ENCODE results near the gene ACTR6.
"Not testable (repeated sequence)": the region's sequence is repeated elsewhere in the genome, so short reads cannot be mapped to it uniquely, and the experiment has no call there.

Gene ACTR6

GRCh38 chr12:100200463-100201181 lies at the start of gene ACTR6:
TSS of gene ACTR6 (plus strand) at chr12:100200815. CDS start at chr12:100200852, 37 bp downstream.
- peak; percentile 95 for DNase-seq

DNA sequence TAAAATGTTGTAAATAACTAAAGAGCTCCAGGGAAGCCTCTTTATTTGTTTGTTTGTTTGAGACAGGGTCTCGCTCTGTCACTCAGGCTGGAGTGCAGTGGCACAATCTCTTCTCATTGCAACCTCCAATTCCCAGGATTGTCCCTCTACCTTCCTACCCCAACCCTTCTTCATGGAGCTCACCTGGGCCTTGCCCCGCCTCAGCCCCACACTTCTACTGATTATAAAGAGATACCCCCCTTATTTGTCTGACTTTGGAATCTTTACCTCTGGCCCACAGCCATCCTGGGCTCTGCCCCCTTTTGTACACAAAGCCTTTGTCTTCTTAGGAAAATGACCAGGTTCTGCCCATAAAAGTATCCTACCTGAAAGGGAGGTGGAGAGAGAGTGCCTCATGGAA lies 48.8 kb upstream of the ACTR6 start:
- no peak for DNase-seq

DNA sequence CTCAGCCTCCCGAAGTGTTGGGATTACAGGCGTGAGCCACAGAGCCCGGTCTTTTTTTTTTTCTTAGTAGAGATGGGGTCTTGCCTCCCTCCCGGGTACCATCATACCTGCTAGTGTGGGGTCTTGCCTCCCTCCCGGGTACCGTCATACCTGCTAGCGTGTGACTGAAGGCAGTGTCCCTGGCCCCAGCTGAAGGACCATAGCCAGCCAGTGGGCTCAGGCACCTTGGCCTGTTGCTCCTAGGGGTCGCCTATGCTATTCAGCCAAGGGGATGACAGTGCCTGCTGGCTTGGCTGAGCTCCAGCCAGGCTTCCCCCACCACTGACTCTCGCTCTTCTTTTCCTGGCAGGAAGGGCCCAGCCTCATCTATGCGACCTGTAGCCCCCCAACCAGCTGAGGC lies 47.5 kb upstream of the ACTR6 start:
- no peak for DNase-seq

DNA sequence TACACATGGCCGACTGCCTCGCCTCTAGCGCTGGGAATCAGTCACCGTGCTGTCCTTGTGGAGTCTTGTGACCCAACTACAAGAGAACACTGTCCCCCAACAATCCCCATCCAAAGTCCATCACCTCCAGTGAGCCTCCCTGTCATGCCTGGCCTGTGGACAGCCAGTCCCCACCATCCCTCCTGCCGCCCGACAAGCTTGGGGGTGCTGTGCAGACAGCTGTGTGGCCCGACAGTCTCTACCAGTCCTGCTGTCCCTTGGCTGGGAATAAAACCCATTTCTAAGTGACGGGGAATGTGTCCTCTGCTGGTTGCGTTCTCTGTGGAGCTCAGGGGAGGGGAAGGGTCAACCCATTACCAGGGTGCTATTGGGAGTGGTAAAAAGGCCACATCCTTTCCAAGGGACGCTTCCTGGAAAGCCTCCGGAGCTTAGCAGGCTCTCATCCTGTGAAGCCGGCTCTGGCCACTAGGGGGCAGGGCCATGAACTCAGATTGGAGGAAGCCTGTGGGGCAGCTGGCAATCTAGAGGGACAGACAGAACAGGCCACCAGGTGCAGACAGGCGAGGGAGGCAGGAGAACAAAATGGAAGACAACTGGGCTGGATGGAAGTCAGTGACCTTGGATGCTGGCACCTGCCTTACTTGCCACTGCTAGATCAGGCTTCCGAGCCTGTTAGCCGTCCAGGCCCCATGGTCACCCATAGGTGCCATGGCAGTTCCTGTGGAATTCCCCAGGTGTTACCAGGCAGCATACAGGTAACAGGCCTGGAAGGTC lies 46.0 kb upstream of the ACTR6 start:
- DNase-seq: peak; percentile 63

GRCh38 chr12:100156731-100157426 lies 43.7 kb upstream of the ACTR6 start:
- no peak for DNase-seq

DNA sequence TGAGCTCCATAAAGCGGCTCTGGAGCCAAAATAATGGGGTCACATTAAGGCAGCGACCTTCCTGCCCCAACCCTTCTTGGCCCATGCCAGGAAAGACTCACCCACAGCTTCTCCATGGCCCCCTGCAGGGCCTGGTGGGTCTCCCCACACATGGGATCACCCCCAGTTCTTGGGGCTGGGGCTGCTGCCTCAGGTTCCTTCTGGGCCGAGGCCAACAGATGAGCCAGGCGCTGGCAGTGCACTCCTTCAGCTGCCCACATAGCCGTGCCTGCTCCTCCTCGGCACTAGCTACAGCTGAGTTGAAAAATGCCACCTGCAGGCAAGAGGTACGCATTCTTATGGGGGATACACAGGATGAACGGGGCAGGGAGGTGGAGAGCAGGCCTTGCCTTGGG lies 43.2 kb upstream of the ACTR6 start:
- no peak for DNase-seq

GRCh38 chr12:100158535-100158934 lies 42.1 kb upstream of the ACTR6 start:
- DNase-seq: no peak

GRCh38 chr12:100159391-100160104 lies 41.1 kb upstream of the ACTR6 start:
- DNase-seq: no peak

- DNase-seq: peak; percentile 66
Observed at GRCh38 chr12:100163416-100164152, 37.0 kb upstream of the ACTR6 start.

DNA sequence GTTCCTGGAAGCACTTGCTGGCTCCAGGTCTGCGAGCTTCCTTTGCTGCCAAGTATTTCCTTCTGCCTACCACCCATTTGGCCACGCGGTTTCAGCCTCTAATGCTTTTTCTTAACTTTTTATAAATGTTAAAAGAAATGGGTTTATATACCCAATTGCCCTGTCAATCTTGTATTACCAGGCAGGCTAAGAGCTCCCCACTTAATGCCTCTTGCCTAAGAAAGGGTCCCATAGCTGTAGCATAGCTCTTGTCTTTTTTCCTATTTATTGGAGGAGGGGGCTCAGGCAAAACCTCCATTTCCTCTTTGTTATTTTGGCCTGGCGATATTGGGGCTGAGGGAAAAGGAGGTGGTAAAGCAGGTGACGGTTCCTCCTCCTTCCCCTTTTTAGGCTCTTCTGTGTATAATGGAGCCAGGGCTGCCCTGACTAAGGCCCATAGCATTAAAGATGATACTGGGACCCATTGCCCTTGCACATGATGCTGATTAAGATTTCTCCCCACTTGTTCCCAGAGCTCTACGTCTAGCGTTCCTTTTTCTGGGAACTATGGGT lies 36.4 kb upstream of the ACTR6 start:
- DNase-seq: no peak

DNA sequence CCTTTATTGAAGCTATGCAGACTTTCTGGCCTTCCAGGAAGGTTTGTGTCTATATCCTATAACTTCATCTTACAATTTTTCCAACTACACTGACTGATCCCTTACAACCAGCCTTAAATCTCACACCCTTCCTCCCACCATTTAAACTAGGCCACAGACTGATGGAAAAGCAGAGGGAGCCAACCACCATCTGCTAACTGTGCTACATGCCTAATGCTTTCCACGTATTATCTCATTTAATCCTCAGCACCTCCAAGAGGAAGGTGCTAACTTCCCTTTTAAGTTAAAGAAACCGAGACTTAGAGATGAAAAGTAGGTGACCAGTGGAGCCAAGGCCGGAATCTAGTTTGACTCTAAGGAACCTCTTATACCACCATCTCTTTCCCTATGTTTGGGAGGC lies 35.3 kb upstream of the ACTR6 start:
- DNase-seq: no peak

DNA sequence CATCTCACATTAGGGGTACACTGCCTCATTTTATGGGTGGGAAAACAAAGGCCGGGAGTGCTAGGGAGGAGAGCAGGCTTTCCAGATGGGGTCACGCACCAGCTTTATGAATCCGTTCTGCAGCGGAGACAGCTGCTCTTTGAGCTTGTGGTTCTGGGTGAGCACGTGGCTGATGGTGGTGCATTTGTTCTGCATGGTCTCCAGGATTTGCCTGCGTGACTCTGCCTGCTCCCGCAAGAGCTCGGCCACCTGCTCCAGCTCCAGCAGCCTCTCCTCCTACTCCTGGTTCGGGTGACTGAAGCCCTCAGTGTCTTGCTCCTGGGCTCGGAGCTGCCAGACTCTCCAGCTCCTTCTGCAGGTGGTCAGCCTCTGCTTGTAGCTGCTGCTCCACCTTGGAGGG lies 34.4 kb upstream of the ACTR6 start:
- DNase-seq: no peak

- DNase-seq: no peak
Observed at GRCh38 chr12:100168562-100168961, 32.1 kb upstream of the ACTR6 start.

- DNase-seq: no peak
Observed at GRCh38 chr12:100169345-100169744, 31.3 kb upstream of the ACTR6 start.

- DNase-seq: no peak
Observed at GRCh38 chr12:100170313-100170858, 30.2 kb upstream of the ACTR6 start.

DNA sequence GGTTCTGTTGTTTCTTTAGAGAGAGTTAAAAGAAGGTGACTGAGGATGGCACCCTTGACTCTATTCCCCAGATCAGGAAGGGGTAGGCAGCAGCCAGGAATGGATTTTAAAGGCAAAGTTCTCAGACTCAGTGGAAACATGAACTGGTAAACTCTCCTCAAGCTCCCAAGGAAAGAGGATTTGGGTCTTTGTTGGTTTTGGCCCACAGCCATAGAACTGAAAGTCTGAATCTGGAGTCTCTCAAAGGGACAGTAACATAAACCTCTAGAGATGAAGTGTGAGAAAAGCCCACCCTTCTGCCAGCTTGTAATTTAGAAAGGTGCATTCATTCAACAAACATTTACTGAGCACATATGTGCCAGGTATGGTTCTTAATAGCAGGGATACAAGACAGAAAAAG lies 29.4 kb upstream of the ACTR6 start:
- no peak for DNase-seq

GRCh38 chr12:100173111-100173510 lies 27.5 kb upstream of the ACTR6 start:
- DNase-seq: no peak

- no peak for DNase-seq
Observed at GRCh38 chr12:100174495-100174894, 26.1 kb upstream of the ACTR6 start.

- not testable (repeated sequence) for DNase-seq
Observed at GRCh38 chr12:100176493-100176892, 24.1 kb upstream of the ACTR6 start.

GRCh38 chr12:100179252-100179651 lies 21.4 kb upstream of the ACTR6 start:
- DNase-seq: no peak

DNA sequence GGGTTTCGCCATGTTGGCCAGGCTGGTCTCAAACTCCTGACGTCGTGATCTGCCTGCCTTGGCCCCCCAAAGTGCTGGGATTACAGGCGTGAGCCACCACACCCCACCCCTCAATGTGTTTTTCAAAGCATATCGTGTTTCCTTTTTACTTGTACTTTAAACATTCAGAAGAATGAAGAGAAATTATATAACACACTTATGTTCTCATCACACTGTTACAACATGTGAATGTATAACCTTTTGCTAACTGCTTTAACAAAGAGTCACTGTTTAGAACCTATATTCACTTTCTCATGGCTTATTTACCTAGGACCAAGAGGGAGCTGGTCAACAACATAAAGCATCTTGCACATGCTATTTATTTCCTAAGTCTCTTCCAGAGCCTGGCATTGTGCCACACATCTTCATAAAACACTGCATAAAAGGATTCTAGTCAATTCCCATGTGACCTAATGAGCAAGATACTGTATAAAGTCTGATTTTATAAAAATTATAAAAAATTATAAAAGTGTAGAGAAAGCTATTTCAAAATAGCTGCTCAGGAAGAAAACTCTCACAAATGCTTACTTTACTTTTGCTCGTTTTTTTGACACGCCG lies 16.0 kb upstream of the ACTR6 start:
- DNase-seq: no peak

Data from CD4-positive, alpha-beta T cell treated with Interferon gamma for 1 hour (primary cell).